Mesodermal cell (in vitro differentiated cells): ENCODE results near the gene OR5W2. TPM values are rescaled to one million over a fixed set of nuclear protein-coding genes. Genes with fewer than 3 reads are reported as not detected.
"Not testable (repeated sequence)": the region's sequence is repeated elsewhere in the genome, so short reads cannot be mapped to it uniquely, and the experiment has no call there.

Experiments used
- H3K27ac ChIP-seq: 2 replicates; pipeline ENCODE4 v1.7.0; 2013; ENCODE audit warnings: mild to moderate bottlenecking, low read depth, low read length, moderate library complexity; ENCODE audit not compliant: severe bottlenecking
- H3K36me3 ChIP-seq: 2 replicates; pipeline ENCODE4 v1.7.1; 2013; ENCODE audit warnings: mild to moderate bottlenecking, low read length, moderate library complexity; ENCODE audit not compliant: control insufficient read depth, insufficient read depth
- H3K4me1 ChIP-seq: one replicate; pipeline ENCODE4 v1.7.1; 2013; ENCODE audit warnings: mild to moderate bottlenecking, low read length; ENCODE audit not compliant: insufficient read depth, control insufficient read depth, poor library complexity, severe bottlenecking
- H3K4me3 ChIP-seq: 2 replicates; pipeline ENCODE4 v1.7.0; 2013; ENCODE audit warnings: low read length, control low read depth, mild to moderate bottlenecking; ENCODE audit not compliant: insufficient read depth, poor library complexity, severe bottlenecking; ENCODE audit errors: extremely low read depth
- H3K9me3 ChIP-seq: 2 replicates; pipeline ENCODE4 v1.7.1; 2013; ENCODE audit warnings: mild to moderate bottlenecking, low read length, moderate library complexity; ENCODE audit not compliant: control insufficient read depth
- WGBS, 2 experiments: methylation state at CpG; one replicate each; pipeline ENCODE4 v1.1.5; 2013; ENCODE audit warnings: missing lambda C conversion rate in 2 of 2; ENCODE audit not compliant: insufficient coverage in 2 of 2; 5-methylcytosine and 5-hydroxymethylcytosine counted together
- polyA plus RNA-seq, 2 experiments: library from polyadenylated mRNA; stranded (reverse); fragments of 50-300 nt; gene quantifications; one replicate each; pipeline ENCODE4 v1.2.3, GENCODE V29; 2013

Gene OR5W2
- polyA plus RNA-seq (2013, experiment 1 of 2) = not detected
- not detected for polyA plus RNA-seq (2013, experiment 2 of 2)

GRCh38 chr11:55914482-55914881, at the start of gene OR5W2:
TSS of gene OR5W2 (minus strand) at chr11:55914582. CDS start at chr11:55914582, 0 bp downstream.
- Histone ChIP-seq H3K27ac (no peak within 1 kb of the TSS), H3K4me1 (no peaks in the 10 kb centered on the region), H3K9me3 (peaks cover 9% of the 10 kb centered on the region), H3K4me3 (no peak within 1 kb of the TSS), H3K36me3 (no peaks in the 10 kb centered on the region)
- no CpG with 5 or more reads among the region's 1 CpG for WGBS, 2 experiments

GRCh38 chr11:55956521-55956920, 42.1 kb upstream of the OR5W2 start:
- 80% methylated on average over 1 of the region's 4 CpGs; no CpG with 5 or more reads in 1 of the 2 experiments for WGBS, 2 experiments
- Histone ChIP-seq H3K4me3 (no peak overlapping the region), H3K4me1 (no peaks in the 10 kb centered on the region), H3K9me3 (no peaks in the 10 kb centered on the region), H3K27ac (no peak overlapping the region), H3K36me3 (no peaks in the 10 kb centered on the region)

GRCh38 chr11:55949330-55949729, 34.9 kb upstream of the OR5W2 start:
- no peak overlapping the region for H3K4me3 ChIP-seq
- no peak overlapping the region for H3K27ac ChIP-seq
- 86 to 92% methylated on average over 4 of the region's 4 CpGs for WGBS, 2 experiments
- no peaks in the 10 kb centered on the region for H3K36me3 ChIP-seq
- H3K9me3 ChIP-seq = no peaks in the 10 kb centered on the region
- no peaks in the 10 kb centered on the region for H3K4me1 ChIP-seq

- WGBS, 2 experiments = no CpG with 5 or more reads among the region's 3 CpGs
- Histone ChIP-seq H3K36me3 (no peaks in the 10 kb centered on the region), H3K27ac (no peak overlapping the region), H3K4me1 (no peaks in the 10 kb centered on the region), H3K9me3 (no peaks in the 10 kb centered on the region), H3K4me3 (no peak overlapping the region)
These were observed 28.5 kb upstream of the OR5W2 start for GRCh38 chr11:55942785-55943392.

- H3K4me1 ChIP-seq = no peaks in the 10 kb centered on the region
- no peak within 1 kb of the TSS for H3K27ac ChIP-seq
- H3K9me3 ChIP-seq = no peaks in the 10 kb centered on the region
- no peak within 1 kb of the TSS for H3K4me3 ChIP-seq
- WGBS, 2 experiments = no CpG with 5 or more reads among the region's 2 CpGs
- H3K36me3 ChIP-seq = no peaks in the 10 kb centered on the region
These were observed 21.9 kb upstream of the OR5W2 start, which contains the start of gene OR5I1 for GRCh38 chr11:55936300-55936699. TSS of gene OR5I1 (minus strand) at chr11:55936400. CDS start at chr11:55936400, 0 bp downstream.

- Histone ChIP-seq H3K27ac (no peak overlapping the region), H3K4me1 (no peaks in the 10 kb centered on the region), H3K36me3 (no peaks in the 10 kb centered on the region), H3K4me3 (no peak overlapping the region), H3K9me3 (peaks cover 6% of the 10 kb centered on the region)
- WGBS, 2 experiments = 68 to 83% methylated on average over 3 to 4 of the region's 5 CpGs
These were observed 6.2 kb upstream of the OR5W2 start for GRCh38 chr11:55920537-55920936.

- Histone ChIP-seq H3K9me3 (peaks cover 5% of the 10 kb centered on the region), H3K4me3 (no peak overlapping the region), H3K36me3 (no peaks in the 10 kb centered on the region), H3K4me1 (no peaks in the 10 kb centered on the region), H3K27ac (no peak overlapping the region)
- 0% methylated on average over 1 of the region's 2 CpGs; no CpG with 5 or more reads in 1 of the 2 experiments for WGBS, 2 experiments
These were observed 12.1 kb downstream of the OR5W2 start for GRCh38 chr11:55902308-55902707.

- no peaks in the 10 kb centered on the region for H3K4me1 ChIP-seq
- peaks cover 4% of the 10 kb centered on the region for H3K9me3 ChIP-seq
- H3K4me3 ChIP-seq = no peak overlapping the region
- H3K36me3 ChIP-seq = no peaks in the 10 kb centered on the region
- 73 to 100% methylated on average over 1 to 6 of the region's 8 CpGs for WGBS, 2 experiments
- no peak overlapping the region for H3K27ac ChIP-seq
These were observed 19.2 kb downstream of the OR5W2 start for GRCh38 chr11:55895216-55895615.

GRCh38 chr11:55885481-55885880, 28.9 kb downstream of the OR5W2 start:
- H3K4me3 ChIP-seq, H3K9me3 ChIP-seq, H3K27ac ChIP-seq, H3K36me3 ChIP-seq, H3K4me1 ChIP-seq: not testable (repeated sequence)
- WGBS, 2 experiments = 79 to 93% methylated on average over 4 to 5 of the region's 9 CpGs

- not testable (repeated sequence) for H3K36me3 ChIP-seq, H3K4me1 ChIP-seq, H3K27ac ChIP-seq, H3K9me3 ChIP-seq, H3K4me3 ChIP-seq
- 80 to 84% methylated on average over 2 of the region's 4 CpGs for WGBS, 2 experiments
These were observed 29.4 kb downstream of the OR5W2 start for GRCh38 chr11:55884995-55885394.

- H3K27ac ChIP-seq, H3K4me3 ChIP-seq, H3K4me1 ChIP-seq, H3K36me3 ChIP-seq, H3K9me3 ChIP-seq: not testable (repeated sequence)
- WGBS, 2 experiments = no CpG with 5 or more reads among the region's 1 CpG
These were observed 31.4 kb downstream of the OR5W2 start, which contains the start of gene TRIM51 for GRCh38 chr11:55882997-55883396. TSS of gene TRIM51 (plus strand) at chr11:55883297. CDS start at chr11:55885429, 2,132 bp downstream.
